HG03442 (cell line): ENCODE results near the gene AMER1.
"Not testable (repeated sequence)": the region's sequence is repeated elsewhere in the genome, so short reads cannot be mapped to it uniquely, and the experiment has no call there.

Experiments used
- ATAC-seq: cut with Tn5 transposase; IDR thresholded peaks from one replicate; pipeline ENCODE4 v1.9.1; 2021; ENCODE audit warnings: mild to moderate bottlenecking, moderate library complexity; ENCODE audit not compliant: unreplicated experiment

Gene AMER1

DNA sequence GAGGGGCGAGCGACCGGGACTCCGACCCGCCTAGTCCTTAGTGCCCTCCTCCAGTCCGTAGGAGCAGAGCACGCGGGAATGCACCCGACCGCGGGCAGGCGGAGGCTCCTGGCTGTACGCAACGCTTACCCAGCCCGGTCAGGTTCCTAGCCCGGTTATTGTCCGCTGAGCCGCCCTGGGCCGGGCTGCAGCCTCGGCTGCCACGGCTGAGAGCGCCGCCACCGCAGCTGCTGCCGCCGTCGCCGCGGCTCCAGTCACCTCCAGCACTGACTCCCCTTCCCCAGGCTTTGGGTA, at the start of gene AMER1:
Gene AMER1 (minus strand): TSS at position 268 of the 294 bp plus-strand sequence. CDS start 12,422 bp downstream, outside the sequence.
- ATAC-seq: peak; percentile 38

GRCh38 chrX:64230123-64230970, 24.8 kb upstream of the AMER1 start, which contains the start of gene ASB12:
Gene ASB12 (minus strand): TSS chrX:64230607. CDS start chrX:64225650, 4,957 bp downstream.
- ATAC-seq: no peak

DNA sequence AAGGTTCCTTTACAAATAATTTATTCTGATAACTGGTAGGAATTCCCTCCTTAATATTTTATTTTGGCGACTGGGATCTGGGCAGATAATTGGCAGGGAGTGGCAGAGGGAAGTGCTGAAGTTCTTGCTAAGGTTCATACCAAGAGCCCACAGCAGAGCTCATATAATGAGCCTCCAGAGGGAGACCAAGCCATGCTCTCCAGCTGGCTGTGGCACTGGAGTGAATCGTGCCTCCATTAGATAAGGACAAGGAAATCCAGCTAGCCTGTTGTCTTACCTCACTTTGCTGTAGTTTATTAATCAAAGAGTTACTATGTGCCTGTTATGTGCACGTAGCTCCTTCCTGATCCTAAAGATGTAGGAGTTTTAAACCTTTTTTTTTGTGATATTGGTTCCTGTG, 23.6 kb upstream of the AMER1 start:
- no peak for ATAC-seq

DNA sequence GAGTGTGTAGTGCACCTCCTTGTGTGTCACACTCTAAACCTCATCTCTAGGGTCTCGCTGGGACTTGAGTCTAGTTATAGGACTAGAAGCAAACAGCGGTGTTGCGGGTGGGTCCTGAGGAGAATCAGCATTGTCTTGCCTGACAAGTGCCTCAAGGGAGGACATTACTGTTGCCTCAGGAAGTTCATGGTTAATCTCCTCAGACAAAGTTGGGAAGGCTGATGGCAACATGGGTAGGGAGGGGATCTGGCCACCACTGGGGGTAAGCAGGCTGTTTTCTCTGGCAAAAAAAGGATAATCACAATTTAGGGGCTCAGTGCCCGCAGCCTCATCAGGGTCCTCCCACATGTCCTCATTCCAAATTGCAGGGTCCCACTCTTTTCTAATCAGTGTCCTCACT, 12.5 kb upstream of the AMER1 start:
- no peak for ATAC-seq

GRCh38 chrX:64213989-64214388, 8.5 kb upstream of the AMER1 start:
- ATAC-seq: not testable (repeated sequence)

DNA sequence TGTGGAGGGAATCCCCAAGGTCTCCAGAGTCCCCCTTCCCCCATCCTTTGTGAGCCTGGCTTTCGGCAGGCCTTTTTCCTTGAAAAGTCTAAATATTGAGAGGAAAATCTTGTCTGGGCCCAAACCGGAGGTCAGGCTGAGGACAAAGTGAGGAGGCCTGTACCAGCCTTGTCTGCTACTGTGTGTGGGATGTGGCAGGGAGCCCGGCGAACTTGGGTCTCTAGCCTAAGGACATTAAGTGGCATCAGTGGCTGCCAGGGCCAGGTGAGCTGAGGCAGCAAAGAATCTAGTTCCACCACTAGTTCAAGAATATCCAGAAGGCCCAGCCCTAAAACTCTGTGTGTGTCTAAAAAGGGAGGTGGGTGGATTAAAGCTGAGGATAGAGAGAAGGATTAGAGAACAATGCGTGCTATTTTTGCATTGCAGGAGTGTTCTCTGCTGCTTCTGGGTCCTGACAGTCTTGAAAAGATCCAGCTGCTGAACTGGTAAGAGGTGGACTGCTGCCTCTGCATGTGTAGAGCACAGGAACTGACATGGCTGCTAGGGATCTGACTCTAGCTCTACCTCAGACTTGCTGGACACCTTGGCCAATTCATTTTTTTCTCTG, 1.2 kb upstream of the AMER1 start:
- no peak for ATAC-seq

- peak; percentile 88 for ATAC-seq
These were observed 410 bp upstream of the AMER1 start for GRCh38 chrX:64205735-64206501.

DNA sequence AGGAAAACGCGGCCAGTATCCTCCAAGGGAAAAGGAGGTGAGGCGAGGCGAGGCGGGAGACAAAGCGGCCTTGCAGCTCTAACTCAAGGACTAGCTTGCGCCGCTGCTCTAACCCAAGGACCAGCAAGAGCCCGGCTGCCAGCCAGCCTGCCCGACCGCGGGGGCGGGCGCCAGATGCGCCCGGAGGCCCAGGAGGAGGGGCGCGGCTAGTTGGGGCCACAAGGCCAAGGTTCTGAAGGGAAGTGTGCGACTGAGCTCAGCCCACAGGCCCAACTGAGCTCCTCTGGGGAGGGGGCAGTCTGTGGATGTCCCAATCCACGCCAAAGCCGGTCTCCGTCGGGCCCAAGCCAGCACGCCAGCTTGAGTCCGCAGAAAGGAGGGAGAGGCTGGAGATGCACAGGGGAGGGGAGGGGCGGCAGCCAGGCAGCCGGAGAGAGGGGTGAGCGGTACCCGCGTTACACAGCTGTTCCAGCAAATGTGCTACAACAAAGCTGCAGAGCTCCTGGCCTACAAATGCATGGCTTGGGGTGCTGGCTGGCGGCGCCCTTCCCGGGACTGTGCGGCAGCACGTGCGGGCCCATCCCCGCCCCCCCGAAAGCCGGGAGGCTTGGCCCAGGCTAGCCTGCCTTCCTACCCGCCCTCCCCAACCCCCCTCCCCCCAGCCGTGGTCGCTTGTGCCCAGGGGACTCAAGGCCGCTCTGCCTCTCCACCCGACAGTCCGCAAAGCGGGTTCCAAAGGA, 637 bp downstream of the AMER1 start:
- ATAC-seq: peak; percentile 2

GRCh38 chrX:64204252-64204651, 1.3 kb downstream of the AMER1 start:
- ATAC-seq: no peak

- ATAC-seq: no peak
These were observed 2.6 kb downstream of the AMER1 start for GRCh38 chrX:64202808-64203325.

DNA sequence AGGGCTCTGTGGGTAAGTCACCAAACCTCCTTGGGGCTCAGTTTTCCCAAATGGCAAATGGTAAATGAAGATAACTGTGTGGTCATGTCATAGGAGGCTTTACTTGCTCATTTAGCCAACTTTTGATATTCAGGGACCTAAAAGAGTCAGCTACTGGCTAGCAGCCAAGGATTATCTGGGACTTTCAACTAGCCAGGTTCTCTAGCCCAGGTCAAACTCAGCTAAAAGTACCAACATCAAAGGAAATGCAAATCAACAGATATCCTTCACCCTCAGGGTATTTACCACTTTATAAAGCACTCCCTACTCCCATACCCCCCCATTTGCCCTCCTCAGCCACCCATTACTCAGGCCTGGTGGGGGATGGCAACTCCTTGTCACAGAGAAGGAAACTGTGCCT, 7.5 kb downstream of the AMER1 start:
- peak; percentile 58 for ATAC-seq

GRCh38 chrX:64196606-64197005, 8.9 kb downstream of the AMER1 start:
- ATAC-seq: no peak

DNA sequence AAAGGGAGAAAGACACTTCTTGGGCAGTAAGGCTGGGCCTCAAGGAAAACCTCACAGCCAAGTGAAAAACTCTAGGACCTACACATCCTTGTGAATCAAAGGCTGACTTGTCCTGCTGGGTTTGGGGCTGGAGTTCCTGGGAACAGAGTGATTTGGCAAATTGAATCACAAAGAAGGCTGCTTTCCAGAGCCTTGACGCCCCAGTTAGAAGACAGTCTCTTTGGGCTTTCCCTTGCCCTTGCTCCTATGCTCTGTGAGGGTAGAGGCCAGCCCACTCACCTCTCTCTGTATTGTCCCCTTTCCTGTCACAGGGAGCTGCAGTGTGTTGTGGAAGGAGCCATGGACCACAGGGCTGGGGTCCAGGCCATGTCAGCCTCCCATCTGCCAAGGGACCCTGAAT, 9.6 kb downstream of the AMER1 start:
- ATAC-seq: no peak

DNA sequence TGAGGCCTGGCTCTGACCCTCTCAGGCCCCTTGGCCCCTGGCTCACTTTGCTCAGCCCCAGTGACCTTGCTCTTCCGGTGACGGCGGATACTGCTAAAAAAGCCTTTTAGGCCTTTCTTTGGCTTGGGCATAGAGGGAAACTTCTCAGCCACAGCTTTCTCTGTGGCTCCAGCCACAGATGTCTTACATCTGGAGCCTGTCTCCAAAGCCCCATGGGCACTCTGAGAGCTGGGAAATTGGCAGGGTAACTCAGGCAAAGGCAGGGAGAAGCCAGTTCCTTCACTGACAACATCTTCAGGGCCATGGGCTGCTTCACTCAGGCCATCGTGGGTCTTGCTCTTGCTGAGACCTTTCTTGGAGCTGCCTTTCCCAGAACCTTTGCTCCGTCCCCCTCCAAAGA, 12.8 kb downstream of the AMER1 start:
- no peak for ATAC-seq

- no peak for ATAC-seq
These were observed 13.5 kb downstream of the AMER1 start for GRCh38 chrX:64192040-64192439.

DNA sequence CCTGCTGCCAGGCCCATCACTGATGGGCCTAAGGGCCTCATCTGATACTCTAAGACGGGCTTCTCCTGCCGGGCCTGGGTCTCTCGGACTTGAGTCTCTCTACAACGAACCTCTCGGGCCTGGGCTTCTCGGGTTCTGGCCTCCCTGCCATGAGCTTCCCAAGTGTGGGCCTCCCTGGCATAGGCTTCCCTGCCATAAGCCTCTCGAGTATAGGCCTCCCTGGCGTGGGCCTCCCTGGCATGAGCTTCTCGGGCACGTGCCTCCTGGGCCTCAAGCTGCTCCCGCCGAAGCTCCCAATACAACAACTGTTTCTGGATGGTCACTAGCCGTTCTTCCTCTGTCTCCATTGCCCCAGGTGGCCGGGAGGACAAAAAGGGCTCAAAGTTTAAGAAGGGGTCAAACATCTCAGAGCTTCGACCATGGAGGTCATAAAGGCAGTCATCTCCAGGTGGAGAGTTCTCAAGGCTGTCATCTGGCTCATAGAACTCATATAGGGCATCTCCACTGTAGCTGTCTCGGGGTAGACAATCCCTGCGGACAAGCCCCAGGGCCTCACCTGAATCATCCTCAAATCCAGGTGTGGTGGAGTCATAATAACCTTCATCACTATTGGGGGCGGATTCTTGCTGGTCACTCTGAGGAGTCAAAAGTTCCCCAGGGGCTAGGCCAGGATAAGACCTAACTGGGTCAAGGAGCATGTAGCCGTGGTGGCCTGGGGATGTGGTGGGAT, 14.1 kb downstream of the AMER1 start:
- ATAC-seq: no peak

GRCh38 chrX:64190136-64190740, 15.3 kb downstream of the AMER1 start:
- ATAC-seq: no peak

- no peak for ATAC-seq
These were observed 16.6 kb downstream of the AMER1 start for GRCh38 chrX:64188901-64189300.

DNA sequence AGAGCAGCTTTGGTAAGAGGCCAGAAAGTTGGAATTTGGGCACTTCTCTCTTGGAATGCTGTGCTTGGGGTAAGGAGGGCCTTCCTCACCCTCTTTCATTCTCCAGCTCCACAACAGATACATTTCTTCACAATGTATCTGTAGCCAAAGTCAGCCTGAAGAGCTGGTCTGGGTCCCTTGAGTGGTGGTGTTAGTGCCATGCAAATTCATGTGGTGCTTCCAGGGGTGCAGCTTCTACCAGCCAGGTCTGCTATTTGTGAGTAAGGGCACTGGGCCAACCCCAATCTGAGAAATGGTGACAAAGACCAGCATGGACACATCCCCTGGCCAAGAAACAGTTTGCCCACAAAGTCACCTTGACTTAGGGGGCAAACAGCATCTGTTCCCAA, 17.8 kb downstream of the AMER1 start:
- ATAC-seq: no peak
